ENCODE results near the gene DCAF10.

DNA sequence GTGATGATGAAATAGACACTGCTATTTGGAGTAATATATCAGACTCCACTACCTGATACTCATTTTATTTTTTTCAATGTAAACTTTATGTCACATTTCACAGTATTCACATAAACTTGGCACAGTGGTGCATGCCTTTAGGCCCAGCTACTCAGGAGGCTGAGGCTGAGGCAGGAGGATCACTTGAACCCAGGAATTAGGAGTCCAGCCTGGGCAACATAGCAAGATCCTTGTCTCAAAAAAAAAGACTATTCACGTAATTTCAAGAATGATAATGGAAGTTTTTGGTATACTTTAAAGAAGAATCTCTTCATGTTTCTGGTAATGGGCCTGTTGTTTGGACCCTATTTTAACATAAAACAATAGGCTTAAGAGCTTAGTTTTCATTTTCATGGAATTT lies 56.0 kb downstream of the DCAF10 start:
- no peak for TF ChIP-seq RAD21 (IDR thresholded peaks at IDR 0.05)
- TF ChIP-seq, protein P1, sequence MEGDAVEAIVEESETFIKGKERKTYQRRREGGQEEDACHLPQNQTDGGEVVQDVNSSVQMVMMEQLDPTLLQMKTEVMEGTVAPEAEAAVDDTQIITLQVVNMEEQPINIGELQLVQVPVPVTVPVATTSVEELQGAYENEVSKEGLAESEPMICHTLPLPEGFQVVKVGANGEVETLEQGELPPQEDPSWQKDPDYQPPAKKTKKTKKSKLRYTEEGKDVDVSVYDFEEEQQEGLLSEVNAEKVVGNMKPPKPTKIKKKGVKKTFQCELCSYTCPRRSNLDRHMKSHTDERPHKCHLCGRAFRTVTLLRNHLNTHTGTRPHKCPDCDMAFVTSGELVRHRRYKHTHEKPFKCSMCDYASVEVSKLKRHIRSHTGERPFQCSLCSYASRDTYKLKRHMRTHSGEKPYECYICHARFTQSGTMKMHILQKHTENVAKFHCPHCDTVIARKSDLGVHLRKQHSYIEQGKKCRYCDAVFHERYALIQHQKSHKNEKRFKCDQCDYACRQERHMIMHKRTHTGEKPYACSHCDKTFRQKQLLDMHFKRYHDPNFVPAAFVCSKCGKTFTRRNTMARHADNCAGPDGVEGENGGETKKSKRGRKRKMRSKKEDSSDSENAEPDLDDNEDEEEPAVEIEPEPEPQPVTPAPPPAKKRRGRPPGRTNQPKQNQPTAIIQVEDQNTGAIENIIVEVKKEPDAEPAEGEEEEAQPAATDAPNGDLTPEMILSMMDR (IDR thresholded peaks at IDR 0.05; ENCODE audit: low read depth, low read length, missing input control): no peak
- TF ChIP-seq, protein P2, sequence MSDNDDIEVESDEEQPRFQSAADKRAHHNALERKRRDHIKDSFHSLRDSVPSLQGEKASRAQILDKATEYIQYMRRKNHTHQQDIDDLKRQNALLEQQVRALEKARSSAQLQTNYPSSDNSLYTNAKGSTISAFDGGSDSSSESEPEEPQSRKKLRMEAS (IDR thresholded peaks at IDR 0.05): no peak

Data from liver (tissue), 3 donors.